HG03060 (cell line): ENCODE measurements around the gene LRP4.

ENCODE experiments used
- ATAC-seq: cut with Tn5 transposase; IDR thresholded peaks from one replicate; pipeline ENCODE4 v1.9.1; 2021; ENCODE audit warnings: low read depth, moderate number of reproducible peaks; ENCODE audit not compliant: unreplicated experiment

LRP4 gene

DNA sequence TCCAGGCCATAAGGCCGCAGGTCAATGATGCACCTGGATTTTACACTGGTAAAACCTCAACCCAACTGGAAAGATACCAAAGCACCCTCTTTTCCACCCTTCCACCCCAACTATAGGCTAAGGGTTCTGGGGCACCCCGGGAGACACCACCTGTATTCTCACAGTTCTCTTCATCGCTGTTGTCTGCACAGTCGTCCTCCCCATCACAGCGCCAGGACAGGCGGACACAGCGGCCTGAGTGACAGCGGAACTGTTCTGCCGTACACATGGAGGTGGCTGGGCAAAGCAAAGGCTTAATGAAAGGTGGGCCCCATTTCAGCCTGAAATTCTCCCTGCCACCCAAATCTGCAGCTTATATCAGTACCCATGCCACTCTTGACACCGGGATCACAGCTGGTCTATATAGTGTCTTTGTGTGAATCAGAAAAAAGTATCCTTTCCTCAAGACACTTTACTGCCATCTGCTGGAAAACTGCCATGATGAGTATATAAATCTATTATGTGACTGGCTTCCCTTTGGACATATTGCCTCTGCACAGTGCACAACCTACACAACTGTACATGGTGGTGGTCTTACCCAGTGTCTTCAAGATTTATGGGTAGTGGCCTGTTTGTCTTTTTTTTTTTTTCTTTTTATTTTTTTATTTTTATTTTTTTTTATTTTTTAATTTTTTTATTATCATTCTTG lies 21.5 kb downstream of the LRP4 start:
- no peak for ATAC-seq

DNA sequence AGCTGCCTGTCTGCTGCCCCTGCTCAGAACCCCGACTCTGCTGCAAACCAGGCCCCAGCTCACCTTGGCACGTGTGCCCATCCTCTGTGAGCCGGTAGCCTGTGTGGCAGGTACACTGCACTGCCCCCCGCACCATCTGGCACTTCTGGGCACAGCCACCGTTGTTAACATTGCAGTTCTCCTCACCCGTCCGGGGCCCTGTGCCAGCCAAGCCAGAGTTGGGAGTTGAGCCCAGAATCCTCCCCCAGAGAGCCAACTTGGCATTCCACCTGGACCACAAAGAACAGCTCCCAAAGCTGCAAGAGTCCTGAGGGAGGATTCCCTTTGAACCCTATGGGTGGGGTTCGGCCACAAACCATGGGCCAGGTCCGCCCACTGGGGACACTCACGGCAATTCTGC lies 22.5 kb downstream of the LRP4 start:
- no peak for ATAC-seq

GRCh38 chr11:46894961-46895360 lies 23.4 kb downstream of the LRP4 start:
- no peak for ATAC-seq

GRCh38 chr11:46894506-46894905 lies 23.8 kb downstream of the LRP4 start:
- ATAC-seq: no peak

DNA sequence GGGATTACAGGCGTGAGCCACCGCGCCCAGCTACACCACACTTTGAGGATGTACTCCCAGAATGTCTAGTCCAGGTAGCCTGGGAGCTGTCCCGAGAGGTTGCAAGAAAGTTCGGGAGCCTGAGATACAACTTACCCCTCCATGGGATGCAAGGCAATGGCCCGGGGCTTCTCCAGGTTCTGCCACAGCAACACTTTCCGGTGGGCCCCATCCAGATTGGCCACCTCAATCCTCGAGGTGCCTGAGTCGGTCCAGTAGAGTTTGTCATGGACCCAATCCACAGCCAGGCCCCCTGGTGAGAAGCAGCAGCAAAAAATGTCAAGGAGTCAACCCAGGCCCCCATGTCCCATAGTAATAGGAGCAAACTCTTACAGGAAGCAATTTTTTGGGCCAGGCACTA lies 25.5 kb downstream of the LRP4 start:
- ATAC-seq: no peak

DNA sequence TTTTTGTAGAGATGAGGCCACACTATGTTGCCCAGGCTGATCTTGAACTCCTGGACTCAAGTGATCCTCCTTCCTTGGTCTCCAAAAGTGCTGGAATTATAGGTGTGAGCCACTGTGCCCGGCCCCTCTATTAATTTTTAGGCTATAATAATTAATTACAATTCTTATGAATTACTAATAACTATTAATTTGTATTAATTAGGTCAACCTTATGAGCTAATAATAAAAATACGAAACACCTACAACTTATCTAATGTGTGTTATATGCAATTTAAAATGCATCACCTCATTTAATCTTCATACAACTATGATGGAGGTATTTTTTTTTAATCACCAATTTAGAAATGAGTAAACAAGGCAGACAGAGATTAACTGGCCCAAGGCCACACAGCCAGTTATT lies 26.2 kb downstream of the LRP4 start:
- ATAC-seq: no peak

DNA sequence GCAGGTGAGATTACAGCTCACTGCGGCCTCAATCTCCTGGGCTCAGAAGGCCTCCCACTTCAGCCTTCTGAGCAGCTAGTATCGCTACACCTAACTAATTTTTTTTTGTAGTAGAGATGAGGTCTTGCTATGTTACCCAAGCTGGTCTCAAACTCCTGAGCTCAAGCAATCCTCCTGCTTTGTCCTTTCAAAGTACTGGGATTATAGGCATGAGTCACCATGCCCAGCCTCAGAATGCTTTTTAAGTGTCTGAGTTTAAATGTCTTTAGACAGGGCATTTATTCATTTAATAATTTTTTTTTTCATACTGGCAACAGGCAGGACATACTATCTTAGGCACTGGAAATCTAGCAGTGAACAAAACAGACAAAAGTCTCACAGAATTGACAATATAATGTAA lies 27.7 kb downstream of the LRP4 start:
- ATAC-seq: no peak

GRCh38 chr11:46889689-46890475 lies 28.5 kb downstream of the LRP4 start:
- no peak for ATAC-seq

DNA sequence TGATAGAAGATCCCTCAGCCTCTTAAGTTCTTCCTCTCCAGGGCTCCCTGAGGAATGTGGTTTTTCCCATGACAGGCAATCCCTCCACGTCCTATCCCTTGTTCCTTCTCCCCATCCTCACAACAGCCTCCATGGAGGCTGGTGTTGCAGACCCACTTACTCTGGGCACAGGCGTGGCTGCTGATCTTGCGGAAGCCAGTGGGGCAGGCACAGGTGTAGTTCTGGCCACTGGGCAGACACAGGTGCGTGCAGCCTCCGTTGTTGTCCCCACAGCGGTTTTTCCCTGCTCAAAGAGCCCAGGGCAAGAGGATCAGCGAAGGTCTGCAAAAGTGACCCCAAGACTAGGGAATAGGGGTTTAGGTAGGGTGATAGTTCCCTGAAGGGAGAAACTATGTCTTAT lies 29.1 kb downstream of the LRP4 start:
- ATAC-seq: no peak

GRCh38 chr11:46888636-46889035 lies 29.7 kb downstream of the LRP4 start:
- ATAC-seq: no peak

- no peak for ATAC-seq
These were observed 32.1 kb downstream of the LRP4 start for GRCh38 chr11:46886211-46886610.

DNA sequence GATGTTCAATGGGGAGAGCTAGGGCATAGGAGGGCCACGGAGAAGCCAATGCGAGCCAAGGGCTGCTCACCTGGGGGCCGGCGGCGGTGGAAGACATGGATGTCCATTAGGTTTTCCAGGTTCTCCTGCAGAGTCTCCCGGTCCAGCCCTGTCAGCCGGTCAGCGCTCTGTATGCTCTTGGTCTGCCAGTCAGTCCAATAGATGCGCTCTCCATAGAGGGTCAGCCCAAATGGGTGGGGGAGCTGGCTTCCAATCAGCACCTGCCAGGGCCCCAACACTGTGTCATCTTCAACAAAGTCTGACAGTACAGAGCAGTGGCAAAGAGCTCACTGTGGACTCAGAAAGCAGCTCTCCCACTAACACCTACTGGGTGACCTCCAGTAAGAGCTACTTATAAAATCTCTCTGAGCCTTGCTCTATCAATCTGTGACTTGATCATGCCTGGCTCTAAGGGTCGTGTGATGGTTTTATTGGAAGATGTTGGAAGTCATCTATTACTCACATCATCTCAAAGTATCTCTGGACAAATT lies 39.2 kb downstream of the LRP4 start:
- no peak for ATAC-seq

DNA sequence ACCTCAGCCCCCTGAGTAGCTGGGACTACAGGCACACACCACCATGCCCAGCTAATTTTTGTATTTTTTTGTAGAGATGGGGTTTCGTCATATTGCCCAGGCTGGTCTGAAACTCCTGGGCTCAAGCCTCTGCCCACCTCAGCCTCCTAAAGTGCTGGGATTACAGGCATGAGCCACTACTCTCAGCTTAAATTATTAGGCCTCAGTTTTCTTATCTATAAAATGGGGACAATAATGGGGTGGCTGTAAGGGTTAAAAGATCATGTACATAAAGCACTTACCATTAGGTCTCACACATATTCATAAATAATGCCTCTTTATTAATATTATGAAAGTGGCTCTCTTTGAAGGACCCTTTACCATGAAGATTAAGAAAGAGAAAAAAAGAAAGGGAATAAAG lies 40.8 kb downstream of the LRP4 start:
- ATAC-seq: no peak

GRCh38 chr11:46876471-46876870 lies 41.9 kb downstream of the LRP4 start:
- no peak for ATAC-seq

DNA sequence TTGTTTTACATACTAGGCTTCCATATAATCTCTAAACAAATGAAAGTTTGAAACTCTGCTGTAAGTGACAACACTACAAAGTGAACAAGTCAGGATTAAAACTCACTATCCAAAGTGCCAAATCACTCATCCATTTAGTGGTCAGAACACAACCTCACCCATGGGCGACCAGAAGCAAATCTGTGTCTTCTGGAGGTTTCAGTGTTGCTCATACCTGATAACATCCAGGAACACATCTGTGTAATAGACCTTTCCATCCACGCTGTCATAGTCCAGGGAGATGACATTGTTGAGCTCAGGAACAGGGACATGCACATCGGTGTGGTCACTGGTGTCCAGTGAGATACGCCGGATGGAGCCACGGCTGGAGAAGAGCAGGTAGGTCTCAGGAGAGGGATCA lies 43.8 kb downstream of the LRP4 start:
- no peak for ATAC-seq

DNA sequence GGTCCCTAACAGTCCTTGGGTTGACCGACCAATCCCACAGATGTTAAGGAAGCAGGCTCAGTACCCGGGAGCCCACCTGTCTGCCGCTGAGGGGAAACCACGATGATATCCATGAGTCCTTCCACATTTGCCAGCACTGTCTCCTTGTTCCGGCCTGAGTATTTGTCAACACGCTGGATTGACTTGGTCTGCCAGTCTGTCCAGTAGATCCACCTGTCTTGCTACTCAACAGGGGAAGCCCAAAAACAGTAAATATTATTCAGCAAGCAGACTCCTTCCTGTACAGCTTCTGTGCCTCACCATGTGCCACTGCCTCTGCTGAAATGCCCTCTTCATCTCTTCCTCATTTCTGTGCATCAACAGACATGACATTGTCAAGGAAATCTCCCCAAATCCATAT lies 49.4 kb downstream of the LRP4 start:
- ATAC-seq: no peak

- no peak for ATAC-seq
These were observed 53.0 kb downstream of the LRP4 start for GRCh38 chr11:46865340-46865739.

GRCh38 chr11:46860218-46860617 lies 58.1 kb downstream of the LRP4 start:
- no peak for ATAC-seq

- ATAC-seq: no peak
These were observed 59.3 kb downstream of the LRP4 start for GRCh38 chr11:46858920-46859546.

DNA sequence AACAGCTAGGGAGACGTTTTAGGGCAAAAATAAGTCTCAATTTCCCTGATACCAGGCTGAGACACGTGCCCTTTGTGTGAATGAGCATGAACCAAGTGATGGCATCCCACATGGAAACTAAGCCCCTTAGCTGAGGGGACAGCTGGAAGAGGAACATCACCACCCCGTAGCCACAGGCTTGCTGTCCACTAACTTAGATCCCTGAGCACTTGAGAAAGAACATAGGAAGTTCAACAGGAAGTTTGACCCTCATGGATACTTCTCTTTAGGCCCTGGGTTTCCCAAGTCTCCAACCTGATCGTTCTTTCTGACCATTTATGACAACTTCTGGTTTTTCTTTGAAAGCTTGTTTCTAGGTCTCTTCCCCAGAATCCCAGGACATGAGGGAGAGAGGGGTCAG lies 60.7 kb downstream of the LRP4 start:
- no peak for ATAC-seq

DNA sequence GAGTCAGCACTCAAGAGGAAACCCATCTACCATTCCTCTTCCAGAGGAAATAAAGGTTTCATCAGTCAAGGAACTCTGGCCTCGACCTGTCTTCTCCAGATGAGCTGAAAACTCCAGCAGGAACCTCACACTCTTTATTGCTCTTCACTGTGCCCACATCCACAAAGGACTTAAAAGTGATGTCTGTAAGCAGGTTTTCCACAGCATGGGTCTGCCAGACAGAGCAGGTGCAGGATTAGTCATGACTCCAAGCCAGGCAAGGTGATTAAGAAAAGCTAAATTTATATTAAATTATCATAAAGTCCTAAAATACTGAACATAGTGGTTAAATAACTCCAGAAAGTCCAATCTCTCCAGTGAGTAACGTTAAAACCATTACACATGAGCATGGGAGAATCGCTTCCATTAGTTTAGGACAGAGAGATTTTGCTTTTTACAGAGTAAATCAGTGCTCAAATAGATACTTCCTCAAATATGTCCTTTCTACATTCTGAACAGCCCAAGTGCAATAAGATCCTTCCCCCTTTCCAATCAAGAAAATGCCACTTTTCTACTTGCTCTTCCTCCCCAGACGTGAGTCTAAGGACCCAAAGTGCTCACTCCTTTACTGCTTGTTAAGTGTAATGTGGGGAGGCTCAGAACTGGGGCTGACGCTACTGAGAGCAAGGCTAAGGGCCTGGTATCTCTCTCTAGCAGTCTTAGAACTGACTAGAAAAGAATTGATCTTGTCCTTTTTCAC lies 61.6 kb downstream of the LRP4 start:
- ATAC-seq: no peak
